Sciatic nerve (tissue), 2 donors: Measurements from ENCODE around the gene ITGA4. TPM values are rescaled to one million over a fixed set of nuclear protein-coding genes. Genes with fewer than 3 reads are reported as not detected.

Experiments used
- ATAC-seq: fragments of 200-7000 bp; cut with Tn5 transposase; one replicate; pipeline ENCODE4 v1.9.1; 2020; ENCODE audit warnings: mild to moderate bottlenecking, moderate library complexity
- DNase-seq: peaks from one replicate; pipeline ENCODE4 v3.0.0-alpha.2; 2020; ENCODE audit warnings: low spot score
- intact Hi-C: fragments of 100-400 bp; cut with DNase I; formaldehyde crosslinking; loops from one replicate; pipeline ENCODE4 v1.14.2; 2022
- total RNA-seq: library from RNA; stranded (reverse); fragmentation: NEBNext Ultra II Directional; extraction: Animal tissue kit (Norgen Biotek cat#: 25700); gene quantifications from one replicate; pipeline ENCODE4 v1.2.1, GENCODE V29; 2021
- donor health status: DM: no; HTN: no; CAD: no.
- donor health status: DM: no; HTN: no; CAD: no.

The ITGA4 gene
- total RNA-seq, 1 donor from 2014 or later: 18.1 TPM

DNA sequence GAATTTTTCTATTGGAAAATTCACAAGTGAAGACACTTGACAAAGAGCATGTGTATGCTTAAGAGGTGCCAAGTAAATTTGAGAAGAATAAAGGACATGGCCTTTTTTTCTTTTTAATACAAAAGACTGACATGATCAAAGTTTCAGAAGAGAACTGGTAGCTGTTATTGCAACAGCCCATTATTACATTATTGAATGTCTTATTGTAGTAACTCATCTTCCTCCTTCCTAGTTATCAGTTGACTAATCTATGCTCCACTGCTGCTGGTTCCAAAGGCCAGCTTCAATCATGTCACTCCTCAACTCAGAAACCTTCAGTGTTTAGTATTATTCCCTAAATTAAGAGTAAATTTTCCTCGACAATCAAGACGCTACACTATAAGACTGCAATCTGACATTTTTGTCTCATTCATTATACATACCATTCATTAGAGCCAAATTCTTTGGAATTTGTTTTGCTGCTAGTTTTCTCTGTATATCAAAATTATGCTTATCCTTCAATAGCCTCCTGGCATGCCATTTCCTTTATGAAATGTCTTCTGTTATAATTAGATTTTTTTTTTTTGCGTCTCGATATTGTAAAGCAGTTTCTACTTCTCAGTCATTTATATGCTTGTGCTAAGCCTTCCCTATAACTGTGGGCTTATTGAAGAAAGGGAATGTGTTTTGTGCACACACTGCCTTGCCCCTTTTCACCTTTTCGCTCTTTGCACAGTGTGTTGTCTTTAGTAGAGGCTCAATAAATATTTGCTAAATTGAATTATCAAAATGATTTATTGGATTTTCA, 27.9 kb downstream of the ITGA4 start:
- intact Hi-C loops: no loop called here
- no peak for ATAC-seq
- no peak for DNase-seq

DNA sequence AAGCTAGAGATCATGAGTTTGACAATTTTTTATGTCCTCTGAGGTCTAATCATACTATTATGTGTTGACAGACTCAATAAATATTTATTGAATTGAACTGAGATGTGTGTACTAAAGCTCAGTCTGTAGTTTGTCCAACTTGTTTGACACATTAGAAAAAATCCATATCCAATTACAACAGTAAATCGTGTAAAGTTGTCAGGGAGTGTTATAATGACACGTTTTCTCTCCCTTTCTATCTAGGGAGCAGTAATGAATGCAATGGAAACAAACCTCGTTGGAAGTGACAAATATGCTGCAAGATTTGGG, 28.4 kb downstream of the ITGA4 start:
- ATAC-seq (no peak), DNase-seq (no peak)
- intact Hi-C loops: no loop called here

DNA sequence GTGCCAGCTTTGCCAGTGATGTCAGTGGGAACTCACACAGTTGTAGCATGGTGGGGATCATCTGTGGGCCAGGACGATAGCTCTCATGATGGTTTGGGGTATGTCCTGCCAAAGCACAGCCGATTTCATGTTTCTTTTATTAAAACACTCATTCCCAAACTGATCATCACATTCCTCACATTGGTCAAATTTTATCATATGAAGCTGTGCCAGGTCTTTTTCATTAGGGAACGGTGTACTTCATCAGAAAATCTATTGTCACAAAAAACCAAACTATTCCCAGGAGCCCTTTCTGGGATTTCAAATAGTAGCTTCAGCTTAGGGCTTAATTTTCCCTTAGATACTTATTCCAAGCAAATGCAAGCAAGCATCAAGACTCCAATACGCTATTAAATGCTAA, 42.0 kb downstream of the ITGA4 start:
- DNase-seq: no peak
- intact Hi-C loops: no loop called here
- ATAC-seq: no peak

DNA sequence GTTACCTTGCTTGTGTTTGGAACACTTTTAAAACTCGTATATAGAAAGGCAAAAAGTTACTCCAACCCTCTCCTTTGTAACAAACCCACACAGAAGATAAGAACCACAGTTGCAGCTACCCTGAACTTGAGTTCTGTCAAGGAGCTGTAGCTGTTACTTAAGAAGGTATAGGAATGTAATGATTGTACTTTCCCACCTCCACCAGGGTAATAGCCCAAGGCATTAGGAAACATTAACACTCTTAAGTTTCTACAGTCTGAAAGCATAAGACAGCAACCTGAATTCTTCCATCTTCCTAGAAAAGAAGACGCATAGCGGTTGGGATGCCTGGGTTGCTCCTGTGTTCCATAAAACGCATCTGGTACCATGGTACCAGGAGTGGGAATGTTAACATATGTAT, 43.0 kb downstream of the ITGA4 start:
- no peak for DNase-seq
- intact Hi-C loops: no loop called here
- no peak for ATAC-seq

DNA sequence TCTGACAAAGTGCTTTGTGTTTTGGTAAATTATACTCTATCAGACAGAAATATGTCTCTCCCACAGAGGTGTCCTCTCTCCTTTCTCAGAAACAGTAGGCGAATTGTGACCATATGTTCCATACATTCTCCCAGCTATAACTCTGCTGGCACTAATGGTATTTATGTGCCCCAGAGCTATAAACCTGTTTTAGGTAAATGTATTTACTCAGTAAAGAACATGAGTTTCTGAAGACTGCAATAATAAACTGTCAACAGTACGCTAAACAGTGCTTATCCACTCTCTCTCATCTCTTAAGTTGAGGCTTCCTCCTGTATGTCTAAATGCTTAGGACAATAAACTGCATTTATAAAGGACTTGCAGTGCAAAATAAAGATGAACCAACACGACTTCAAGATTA, 58.5 kb downstream of the ITGA4 start:
- DNase-seq (no peak), ATAC-seq (no peak)
- intact Hi-C loops: no loop called here

DNA sequence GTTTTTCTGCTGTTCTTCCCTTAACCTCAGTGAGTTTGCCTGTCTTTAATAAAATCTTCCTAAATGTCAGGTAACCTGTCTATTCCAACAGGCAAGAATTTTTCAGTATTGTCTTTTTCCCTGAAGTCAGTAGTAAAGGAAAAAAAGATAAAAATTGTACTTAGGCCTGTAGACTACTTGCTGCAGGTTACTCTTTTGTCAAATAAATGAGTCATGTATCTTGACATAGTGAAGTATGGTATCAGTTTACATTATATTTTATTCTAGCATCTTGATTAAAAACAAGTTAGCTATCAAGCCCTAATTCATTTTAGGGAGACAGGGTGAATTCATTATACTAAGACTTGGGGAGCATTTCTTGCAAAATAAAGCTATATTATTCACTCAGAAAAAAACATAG, 59.8 kb downstream of the ITGA4 start:
- no peak for DNase-seq
- no peak for ATAC-seq
- intact Hi-C loops: no loop called here

DNA sequence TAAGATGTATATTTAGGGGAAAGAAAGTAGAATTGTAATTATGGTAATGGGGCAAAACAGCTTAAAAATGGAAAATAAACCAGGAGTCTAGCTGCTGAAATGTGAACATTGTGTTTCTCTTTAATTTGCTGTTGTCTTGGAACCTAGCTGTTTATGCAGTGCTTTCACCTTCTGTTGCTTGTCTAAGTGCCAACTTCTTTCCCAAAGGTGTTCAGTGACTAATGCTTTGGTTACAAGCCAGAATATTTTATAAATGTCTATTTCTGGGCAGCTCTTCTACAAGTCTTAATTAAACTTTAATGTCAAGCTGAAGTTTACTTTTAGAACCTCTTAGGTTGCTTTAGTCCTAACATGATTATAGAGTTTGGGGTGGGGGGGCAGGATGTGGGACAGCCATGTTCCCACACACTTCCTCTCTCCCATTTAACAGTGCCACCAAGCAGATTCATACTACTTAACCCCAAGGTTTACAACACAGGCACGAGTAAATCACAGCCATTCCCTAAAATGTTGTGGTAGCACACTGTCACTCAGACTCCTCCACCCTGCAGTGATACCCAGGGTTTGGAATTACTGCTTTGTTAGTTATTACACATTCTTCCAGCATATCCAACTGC, 60.6 kb downstream of the ITGA4 start:
- intact Hi-C loops: no loop called here
- ATAC-seq (no peak), DNase-seq (no peak)

DNA sequence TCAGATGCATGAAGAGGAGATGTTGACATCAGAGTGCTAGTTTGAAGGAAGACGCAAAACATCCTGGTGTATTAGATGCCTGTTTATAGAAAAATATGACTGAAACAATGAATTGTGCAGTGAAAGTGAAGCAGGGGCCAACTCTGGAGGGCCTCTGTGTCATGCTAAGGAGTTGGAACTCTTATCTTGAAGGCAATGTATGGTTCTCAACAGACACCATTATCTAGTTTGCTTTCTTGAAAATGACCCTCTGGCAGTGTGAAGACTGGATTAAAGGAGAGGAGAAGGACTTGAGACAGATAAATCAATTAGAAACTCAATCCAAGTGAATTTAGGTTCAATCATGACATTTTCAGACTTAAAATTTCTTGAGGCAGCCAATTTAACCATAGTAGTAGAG, 63.1 kb downstream of the ITGA4 start:
- intact Hi-C loops: no loop called here
- ATAC-seq (no peak), DNase-seq (no peak)

DNA sequence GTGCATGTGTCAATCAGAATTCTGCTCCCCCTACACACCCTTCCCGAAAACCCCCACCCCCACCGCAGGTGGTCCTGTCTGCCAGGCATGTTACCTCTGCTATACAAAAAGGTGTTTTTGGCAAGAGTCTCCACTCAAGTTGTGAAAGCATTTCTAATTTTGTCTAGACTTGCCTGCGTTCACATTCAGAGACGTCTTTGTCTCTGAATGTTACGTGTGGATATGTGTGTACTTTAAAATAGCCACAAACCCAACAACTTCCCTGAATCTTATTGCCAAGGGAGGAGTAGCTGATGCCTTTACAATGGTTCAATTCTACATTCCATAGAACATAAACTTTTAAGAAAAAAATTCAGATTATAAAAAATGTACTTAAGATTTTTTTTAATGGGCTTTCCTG, 66.6 kb downstream of the ITGA4 start:
- ATAC-seq: no peak
- intact Hi-C loops: no loop called here
- DNase-seq: no peak

DNA sequence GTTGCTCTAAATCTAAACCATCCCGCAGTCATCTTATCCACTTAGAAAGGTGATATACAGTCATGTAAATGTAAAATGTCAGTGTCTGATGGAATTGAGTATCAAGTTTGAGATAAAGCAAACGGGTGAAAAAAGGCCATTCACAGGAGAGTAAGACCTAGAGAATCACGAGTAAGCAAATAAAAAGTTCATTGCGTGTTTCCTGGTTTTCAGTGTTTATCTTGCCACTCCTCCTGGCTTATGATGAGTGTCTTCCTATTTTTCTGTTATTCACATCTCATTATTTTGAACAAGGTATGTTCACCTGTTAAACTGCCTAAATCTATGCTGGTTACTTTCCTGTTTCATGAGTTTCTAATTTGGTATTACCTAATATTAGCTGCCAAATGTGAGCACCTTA, 68.8 kb downstream of the ITGA4 start:
- no peak for ATAC-seq
- intact Hi-C loops: no loop called here
- no peak for DNase-seq

DNA sequence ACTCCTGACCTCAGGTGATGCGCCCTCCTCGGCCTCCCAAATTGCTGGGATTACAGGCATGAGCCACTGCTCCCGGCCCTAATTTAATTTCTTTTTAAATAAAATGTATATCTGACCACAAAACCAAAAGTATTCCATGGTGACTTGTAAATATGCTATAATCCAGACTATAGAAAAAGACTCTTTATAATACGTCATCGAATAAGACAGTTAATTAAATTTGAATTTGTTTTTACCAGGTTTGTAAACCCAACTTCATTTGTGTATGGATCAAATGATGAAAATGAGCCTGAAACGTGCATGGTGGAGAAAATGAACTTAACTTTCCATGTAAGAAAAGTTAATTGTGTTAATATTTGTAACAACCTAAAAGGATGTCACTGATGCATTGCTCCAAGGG, 69.9 kb downstream of the ITGA4 start:
- intact Hi-C loops: no loop called here
- no peak for DNase-seq
- ATAC-seq: no peak

DNA sequence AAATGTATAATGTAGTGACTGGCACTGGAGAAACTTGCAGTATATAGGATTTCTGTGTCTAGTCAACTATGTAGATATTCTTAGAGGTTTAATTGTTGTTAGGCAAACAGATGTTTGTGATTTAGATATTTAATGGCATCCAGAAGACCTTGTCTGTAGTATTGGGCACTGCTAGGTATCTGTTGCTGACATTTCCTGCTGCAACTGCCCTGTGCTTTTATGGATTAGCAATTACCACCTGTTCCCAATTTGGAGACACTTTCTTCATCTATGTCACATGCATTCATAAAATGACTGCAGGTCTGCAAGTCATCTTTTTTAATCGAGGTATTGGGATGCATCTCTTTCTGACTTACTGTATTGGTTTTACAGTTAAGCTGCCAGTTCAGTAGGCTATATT, 71.3 kb downstream of the ITGA4 start:
- DNase-seq (no peak), ATAC-seq (no peak)
- intact Hi-C loops: no loop called here

DNA sequence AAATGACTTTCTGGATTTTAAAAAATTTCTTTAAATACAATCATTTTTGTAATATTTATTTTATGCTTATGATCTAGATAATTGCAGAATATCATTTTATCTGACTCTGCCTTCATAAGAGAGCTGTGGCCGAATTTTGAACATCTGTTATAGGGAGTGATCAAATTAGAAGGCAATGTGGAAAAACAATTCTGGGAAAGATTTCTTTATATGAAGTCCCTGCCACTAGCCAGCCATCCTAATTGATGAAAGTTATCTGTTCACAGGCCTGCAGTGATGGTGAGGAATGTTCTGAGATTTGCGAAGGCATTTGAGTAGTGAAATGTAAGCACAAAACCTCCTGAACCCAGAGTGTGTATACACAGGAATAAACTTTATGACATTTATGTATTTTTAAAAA, 79.5 kb downstream of the ITGA4 start:
- no peak for ATAC-seq
- DNase-seq: no peak
- intact Hi-C loops: no loop called here

DNA sequence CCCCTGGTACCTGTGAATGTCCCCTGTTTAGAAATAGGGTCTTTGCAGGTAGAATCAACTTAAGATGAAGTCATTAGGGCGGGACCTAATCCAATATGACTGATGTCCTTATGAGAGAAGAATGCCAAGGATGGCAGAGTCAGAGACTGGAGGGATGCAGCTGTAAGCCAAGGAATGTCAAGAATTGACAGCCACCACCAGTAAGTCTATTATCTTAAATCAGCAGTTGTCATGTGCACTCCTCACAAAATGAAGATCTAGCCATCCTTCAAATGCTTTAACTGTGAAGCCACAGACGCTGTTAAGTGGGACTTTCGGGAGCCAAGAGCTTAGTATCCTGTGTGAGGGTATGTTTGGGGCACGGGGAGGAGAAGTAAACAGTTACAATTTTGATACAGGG, 83.2 kb downstream of the ITGA4 start:
- no peak for ATAC-seq
- intact Hi-C loops: no loop called here

DNA sequence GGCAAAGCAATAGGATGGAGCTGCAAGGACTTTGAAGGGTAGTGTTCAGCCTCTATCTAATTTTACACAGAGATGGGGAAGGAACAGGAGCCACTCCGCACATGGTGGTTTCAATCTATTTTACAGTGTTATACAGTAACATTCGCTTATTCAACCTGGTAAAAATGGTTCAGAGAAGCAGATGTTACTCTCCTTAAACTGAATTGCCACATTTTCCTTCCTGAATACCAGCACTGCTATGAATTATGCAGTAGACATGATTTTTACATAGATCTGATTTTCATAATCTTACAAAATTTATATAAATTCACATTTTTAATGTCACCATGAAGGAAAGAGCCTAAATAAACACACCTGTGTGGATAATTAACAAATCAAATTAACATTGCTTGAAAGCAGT, 85.0 kb downstream of the ITGA4 start:
- ATAC-seq (no peak), DNase-seq (no peak)
- intact Hi-C loops: no loop called here

More for the DNA sequence above, 83.2 kb downstream of the ITGA4 start:
- no peak for DNase-seq

DNA sequence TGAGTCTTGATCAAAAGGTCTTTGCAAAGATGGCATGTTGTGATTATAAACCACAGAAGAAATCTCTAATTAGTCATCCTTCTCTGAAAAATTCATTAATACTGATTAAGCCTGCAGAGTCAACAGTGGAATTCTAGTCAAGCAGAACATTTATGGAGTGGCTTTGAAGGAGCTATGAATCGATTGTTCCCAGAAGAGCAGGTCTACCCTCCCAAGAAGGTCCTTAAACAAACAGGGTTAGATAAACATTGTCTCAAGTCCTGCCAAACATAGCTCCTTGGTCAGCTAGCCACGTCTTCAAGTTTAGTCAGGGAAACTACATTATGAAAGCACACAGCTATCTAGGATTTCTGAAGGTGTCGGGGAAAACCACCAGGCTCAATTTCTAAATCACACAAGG, 88.9 kb downstream of the ITGA4 start:
- DNase-seq: no peak

DNA sequence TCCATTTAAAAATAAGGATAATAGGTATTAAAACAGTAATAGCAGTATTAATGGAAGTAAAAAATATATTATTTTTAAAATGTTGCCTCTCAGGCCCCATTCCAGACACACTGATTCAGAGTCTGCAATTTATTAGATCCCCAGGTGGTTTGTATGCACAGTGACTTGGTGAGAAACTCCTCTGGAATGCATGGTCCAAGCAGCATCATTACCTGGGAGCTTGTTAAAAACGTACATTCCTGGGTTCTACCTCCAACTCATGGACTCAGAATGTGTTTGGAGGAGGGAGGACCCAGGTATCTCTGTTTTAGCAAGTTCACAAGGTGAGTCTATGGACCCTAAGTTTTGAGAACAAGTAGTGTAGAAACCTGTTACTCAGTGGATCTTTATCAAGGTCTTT, 95.6 kb downstream of the ITGA4 start:
- intact Hi-C loops: no loop called here
- no peak for DNase-seq
- no peak for ATAC-seq

More for the DNA sequence above, 88.9 kb downstream of the ITGA4 start:
- intact Hi-C loops: no loop called here
- no peak for ATAC-seq

DNA sequence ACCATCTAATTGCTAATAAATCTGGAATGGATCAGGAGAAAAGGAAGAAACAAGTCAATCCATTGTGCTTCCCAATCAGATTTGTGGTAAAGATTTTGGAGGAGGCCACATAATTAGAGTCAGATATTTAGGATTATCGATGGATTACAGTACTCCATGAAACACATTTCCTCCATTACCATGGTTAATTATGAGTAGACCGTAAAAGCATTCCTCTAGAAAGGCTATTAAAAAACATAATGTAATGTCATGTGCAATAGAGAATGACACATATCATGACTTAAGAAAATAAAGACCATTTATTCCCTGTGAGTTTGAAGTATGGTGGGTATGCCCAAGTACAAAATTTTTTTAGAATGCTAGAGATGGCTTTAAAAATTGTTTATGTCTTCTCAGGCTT, 96.1 kb downstream of the ITGA4 start:
- DNase-seq (no peak), ATAC-seq (no peak)
- intact Hi-C loops: no loop called here

DNA sequence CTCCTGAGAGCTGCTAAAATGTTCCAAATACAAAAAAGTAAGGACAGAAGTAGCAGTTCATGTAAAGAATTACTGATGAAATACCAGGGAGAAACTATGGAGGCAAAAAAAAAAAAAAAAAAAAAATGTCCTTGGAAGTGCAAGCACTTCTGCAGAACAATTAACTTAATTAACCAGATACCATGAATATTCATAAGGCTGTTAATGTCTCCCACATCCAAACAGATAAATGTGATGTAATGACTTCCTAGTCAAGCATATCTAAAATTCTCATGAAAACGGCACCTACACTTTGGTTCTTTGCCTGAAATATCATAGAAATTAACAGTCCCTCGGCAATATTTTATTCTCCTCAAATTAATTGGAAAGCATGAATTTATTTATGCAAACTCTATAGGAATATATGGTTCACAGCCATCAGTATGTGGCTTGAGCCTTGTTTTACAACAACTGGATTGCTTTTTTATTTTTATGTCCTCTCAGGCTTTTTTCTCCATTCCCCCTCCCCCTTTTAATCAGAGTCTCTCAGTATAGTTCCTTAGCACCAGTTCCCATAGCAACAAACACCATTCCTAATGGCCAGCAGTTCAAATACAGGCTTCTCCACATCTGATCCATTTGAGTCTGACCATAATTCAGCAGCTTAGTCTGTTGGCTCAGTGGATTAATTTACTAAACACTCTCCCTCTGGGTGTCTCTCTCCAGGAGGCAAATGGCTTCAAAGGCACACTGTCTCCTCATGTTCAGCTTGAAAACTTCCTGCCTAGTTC, 97.1 kb downstream of the ITGA4 start:
- no peak for ATAC-seq
- no peak for DNase-seq

DNA sequence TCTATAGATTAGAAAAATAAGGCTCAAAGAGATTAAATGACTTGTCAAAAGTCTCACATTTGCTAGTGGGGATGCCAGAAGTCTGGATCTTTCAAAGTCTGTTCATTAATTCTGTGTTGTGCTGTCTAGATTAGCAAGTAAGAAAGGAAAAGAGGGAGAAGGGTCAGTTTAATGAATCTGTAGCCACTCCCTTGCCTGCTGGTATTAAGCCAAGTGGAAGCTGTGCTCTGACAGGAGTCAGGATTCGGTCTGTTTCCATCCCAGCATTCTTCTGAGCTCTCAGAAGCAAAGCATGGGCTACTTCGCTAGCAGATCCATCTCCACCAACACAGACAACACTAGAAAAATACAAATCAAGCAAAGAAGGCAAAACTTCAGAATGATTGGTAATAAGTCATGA, 101.2 kb downstream of the ITGA4 start:
- DNase-seq (no peak), ATAC-seq (no peak)
- intact Hi-C loops: no loop called here

More for the DNA sequence above, 97.1 kb downstream of the ITGA4 start:
- intact Hi-C loops: no loop called here
